Colon (tissue), 2 donors: Measurements from ENCODE around the gene ZNRF4.
"Not testable (repeated sequence)": the region's sequence is repeated elsewhere in the genome, so short reads cannot be mapped to it uniquely, and the experiment has no call there.

Source experiments
- FAIRE-seq: peaks from 2 replicates; lab custom pipeline; 2012; peaks lifted over from hg19 to GRCh38; lab: Jason Lieb, UNC
- donor health status: control.
- donor health status: control.

The ZNRF4 gene

DNA sequence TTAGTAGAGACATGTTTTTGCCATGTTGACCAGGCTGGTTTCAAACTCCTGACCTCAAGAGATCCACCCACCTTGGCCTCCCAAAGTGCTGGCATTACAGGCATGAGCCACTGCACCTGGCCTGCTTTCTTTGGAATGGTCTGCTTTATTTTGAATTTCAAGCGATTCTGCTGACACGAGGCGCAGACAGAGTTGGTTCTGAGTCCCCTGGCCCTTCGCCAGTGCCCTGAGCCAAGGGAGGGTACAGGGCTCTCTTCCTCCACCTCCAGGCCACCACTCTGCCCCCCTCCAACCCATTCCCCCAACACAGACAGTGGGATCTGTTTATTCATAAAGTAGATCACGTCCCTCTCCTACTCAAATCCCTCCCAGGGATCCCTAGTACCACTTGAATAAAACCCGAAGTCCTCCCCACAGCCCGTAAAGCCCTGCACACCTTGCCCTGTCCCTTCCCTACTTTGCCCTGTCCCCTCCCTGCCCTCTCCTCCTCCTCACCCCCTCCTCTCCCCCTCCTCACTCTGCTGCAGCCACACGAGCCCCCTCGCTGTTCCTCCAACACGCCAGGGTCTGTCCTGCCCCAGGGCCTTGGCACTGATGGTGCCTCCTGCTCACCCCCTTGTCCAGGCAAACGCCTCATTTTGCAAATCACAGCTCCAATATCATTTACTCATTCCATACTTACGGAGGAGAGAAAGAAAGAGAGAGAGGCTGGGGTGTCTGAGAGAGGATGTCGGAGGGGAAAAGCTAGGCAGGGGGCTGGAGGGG, 22.4 kb downstream of the ZNRF4 start:
- FAIRE-seq, result no peak

GRCh38 chr19:5478241-5478924, 23.2 kb downstream of the ZNRF4 start:
- no peak for FAIRE-seq

GRCh38 chr19:5478925-5479588, 23.8 kb downstream of the ZNRF4 start:
- no peak for FAIRE-seq

GRCh38 chr19:5479958-5480357, 24.7 kb downstream of the ZNRF4 start:
- FAIRE-seq, result no peak

DNA sequence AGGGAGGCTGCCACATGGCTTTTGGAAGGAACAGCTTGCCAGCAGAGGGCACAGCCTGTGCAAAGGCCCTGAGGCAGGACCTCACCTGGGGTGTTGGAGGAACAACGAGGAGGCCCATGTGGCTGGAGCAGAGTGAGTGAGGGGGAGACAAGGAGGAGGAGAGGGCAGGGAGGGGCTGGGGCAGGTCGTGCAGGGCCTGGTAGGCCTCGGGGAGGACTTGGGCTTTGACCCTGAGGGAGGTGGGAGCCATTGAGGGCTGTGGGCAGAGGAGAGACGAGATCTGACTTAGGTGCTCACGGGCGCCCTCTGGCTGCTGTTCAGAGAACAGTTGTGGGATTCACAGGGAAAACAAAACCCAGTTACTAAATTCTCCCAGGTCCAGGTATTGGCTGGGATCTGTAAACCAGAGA, 25.2 kb downstream of the ZNRF4 start:
- FAIRE-seq, result no peak

- no peak for FAIRE-seq
Measured at GRCh38 chr19:5481957-5482356, 26.7 kb downstream of the ZNRF4 start.

DNA sequence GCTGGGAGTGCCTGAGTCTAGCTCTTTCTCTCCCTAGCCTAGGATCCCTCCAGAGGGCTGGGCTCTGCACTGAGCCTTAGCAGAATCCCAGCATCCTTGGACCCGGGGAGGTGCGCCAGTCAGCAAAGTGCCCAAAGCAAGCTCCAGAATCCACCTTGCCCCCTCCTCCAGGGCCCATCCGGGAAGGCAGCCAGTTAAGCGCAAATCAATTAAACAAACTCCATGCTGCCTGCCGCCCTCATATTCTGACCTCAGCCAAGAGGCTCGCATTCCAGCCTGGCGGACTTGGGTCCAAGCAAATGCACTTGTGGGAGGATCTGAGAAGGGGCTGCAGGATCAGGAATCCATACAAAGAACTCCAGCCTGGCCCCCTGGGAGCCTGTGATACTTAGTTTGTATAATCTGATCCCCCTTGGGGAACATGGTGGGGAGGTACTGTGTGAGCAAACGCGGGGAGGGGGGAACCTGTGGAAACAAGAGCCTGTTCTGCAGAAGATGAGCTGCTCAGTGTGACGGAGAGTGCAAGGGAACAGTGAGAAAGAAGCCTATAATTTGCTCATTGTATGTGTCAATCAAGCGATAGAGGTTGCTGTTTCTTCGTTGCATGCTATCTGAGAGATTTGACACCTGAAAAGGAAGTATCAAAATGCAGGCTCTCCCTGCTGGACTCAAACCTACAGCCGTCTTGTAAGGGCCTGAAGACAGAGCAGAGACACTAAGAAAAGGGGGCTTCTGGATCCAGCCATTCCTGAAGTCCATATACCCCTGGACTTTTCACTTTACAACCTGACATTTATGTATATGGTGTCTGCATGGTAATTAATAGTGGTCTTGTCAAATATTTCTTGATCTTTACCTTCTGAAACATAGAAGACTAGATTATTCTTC, 29.4 kb downstream of the ZNRF4 start:
- FAIRE-seq, result no peak

GRCh38 chr19:5485286-5485636, 30.0 kb downstream of the ZNRF4 start:
- FAIRE-seq, result no peak

- FAIRE-seq, result not testable (repeated sequence)
Measured at GRCh38 chr19:5485658-5486057, 30.4 kb downstream of the ZNRF4 start.

- FAIRE-seq, result no peak
Measured at GRCh38 chr19:5487222-5487621, 32.0 kb downstream of the ZNRF4 start.

DNA sequence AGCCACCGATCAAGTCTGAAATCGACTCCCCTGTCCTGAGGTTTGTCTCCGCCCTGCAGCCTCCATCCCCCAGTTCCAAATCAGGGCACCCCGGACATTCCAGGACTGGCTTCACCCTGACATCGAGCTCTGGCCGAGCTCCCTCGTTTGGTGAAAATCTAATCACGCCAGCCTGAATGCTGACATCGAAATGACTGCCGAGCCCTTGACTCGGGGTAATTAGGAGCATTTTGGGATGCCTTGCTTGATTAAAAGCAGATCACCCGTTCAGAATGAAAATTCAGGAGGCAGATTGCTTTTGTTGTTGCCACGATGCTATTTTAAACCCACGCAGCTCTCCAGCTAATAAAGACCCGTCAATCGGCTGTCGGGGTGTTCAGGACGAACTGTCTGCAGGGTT, 34.3 kb downstream of the ZNRF4 start:
- FAIRE-seq, result no peak

GRCh38 chr19:5491565-5491964, 36.3 kb downstream of the ZNRF4 start:
- no peak for FAIRE-seq

DNA sequence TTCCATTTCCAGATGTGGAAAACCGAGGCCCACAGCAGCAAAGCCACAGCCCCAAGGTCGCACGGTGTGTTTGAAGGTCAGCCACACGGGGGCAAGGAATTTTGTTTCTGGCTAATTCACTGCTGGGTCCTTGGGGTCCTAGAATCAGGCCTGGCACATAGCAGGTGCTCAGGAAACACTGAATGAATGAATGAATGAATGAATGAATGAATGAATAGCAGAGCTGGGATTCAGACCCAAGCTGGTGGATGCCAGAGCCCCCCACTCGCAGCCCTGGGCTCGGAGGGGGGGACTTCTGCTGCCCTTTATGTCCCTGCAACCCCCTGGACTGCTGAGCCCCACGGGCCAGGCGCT, 37.0 kb downstream of the ZNRF4 start:
- FAIRE-seq, result no peak

- FAIRE-seq, result no peak
Measured at GRCh38 chr19:5492635-5493409, 37.6 kb downstream of the ZNRF4 start.

GRCh38 chr19:5494773-5495172, 39.6 kb downstream of the ZNRF4 start:
- no peak for FAIRE-seq

DNA sequence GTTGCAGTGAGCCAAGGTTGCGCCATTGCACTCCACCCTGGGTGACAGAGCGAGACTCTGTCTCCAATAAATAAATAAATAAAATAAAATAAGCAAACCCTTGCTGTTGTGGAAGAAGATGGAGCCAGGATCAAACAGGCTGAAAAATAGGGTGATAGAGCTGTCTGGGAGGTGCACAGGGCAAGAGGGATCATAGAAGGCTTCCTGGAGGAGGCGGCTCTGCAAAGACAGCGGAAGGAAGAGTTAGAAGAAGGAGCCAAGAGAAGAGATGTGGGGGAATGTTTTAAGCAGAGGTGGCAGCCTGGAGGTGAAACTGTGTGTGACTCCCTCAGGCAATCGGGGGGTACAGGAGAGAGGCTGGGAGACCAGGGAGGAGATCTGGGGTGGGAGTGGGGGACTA, 40.6 kb downstream of the ZNRF4 start:
- FAIRE-seq, result no peak

GRCh38 chr19:5497297-5497696, 42.1 kb downstream of the ZNRF4 start:
- no peak for FAIRE-seq

GRCh38 chr19:5498830-5499550, 43.8 kb downstream of the ZNRF4 start:
- FAIRE-seq, result no peak

GRCh38 chr19:5501907-5502306, 46.7 kb downstream of the ZNRF4 start:
- FAIRE-seq, result no peak

- FAIRE-seq, result no peak
Measured at GRCh38 chr19:5503598-5503997, 48.4 kb downstream of the ZNRF4 start.

DNA sequence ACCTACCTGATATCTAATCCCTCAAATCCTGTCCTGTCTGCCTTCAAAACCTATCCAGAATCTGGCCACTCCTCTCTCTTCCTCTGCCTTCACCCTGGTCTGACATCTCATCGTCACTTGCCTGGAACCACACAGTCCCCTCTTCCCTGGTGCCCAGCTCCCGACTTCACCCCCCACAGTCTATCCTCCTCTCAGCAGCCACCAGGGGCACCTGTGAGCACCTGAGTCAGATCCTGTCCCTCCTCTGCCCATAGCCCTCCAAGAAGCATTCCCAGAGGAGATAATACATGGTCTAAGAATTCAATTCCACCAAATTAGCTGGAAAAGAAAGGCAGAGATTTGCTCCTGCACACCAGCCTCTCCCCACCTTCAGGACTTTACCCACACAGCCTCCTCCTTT, 48.9 kb downstream of the ZNRF4 start:
- no peak for FAIRE-seq
